Measurements from ENCODE around the gene RAVER1.

DNA sequence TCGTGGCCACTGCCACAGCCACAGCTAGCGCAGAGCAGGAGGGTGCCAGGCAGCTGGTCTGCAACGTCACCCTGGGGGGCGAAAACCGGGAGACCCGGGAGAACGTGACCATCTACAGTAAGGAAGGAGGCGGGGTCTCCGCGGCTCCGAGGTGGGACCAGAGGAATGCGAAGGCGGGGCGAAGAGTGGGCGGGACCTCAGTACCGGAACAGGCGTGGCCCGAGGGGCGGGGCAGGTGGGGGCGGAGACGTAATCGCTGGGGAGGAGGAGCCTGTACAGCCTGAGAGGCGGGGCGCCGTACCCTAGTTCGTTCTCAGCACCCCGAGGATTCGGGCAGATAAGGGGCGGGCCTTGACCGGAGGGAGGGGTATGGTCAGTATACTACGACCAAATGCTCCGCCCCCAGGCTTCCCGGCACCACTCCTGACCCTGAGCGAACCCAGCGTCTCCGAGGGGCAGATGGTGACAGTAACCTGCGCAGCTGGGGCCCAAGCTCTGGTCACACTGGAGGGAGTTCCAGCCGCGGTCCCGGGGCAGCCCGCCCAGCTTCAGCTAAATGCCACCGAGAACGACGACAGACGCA lies 41.0 kb downstream of the RAVER1 start:
- TF ChIP-seq, protein P1, sequence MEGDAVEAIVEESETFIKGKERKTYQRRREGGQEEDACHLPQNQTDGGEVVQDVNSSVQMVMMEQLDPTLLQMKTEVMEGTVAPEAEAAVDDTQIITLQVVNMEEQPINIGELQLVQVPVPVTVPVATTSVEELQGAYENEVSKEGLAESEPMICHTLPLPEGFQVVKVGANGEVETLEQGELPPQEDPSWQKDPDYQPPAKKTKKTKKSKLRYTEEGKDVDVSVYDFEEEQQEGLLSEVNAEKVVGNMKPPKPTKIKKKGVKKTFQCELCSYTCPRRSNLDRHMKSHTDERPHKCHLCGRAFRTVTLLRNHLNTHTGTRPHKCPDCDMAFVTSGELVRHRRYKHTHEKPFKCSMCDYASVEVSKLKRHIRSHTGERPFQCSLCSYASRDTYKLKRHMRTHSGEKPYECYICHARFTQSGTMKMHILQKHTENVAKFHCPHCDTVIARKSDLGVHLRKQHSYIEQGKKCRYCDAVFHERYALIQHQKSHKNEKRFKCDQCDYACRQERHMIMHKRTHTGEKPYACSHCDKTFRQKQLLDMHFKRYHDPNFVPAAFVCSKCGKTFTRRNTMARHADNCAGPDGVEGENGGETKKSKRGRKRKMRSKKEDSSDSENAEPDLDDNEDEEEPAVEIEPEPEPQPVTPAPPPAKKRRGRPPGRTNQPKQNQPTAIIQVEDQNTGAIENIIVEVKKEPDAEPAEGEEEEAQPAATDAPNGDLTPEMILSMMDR (IDR thresholded peaks at IDR 0.05), result no peak
- no peak for TF ChIP-seq POLR2A (IDR thresholded peaks at IDR 0.05)

Measured in uterus (tissue), 2 donors.